Transverse colon (tissue), 4 donors: ENCODE data around the gene CCDC70. TPM values are rescaled to one million over a fixed set of nuclear protein-coding genes. Genes with fewer than 3 reads are reported as not detected.
"Not testable (repeated sequence)": the region's sequence is repeated elsewhere in the genome, so short reads cannot be mapped to it uniquely, and the experiment has no call there.

Experiments used
- DNase-seq: peaks from one replicate; pipeline ENCODE4 v3.0.0-alpha.2; 2019
- H3K27ac ChIP-seq, 4 donors: fragments of 200-600 bp; sonication (generic); 2 replicates each; pipeline ENCODE4 v1.5.1; 2016 to 2018; ENCODE audit warnings: inconsistent platforms in 4 of 4
- H3K27me3 ChIP-seq: fragments of 200-600 bp; sonication (generic); 2 replicates; pipeline ENCODE4 v1.5.1; 2017; ENCODE audit warnings: inconsistent platforms
- H3K36me3 ChIP-seq, 4 donors: fragments of 200-600 bp; sonication (generic); 2 replicates each; pipeline ENCODE4 v1.5.1; 2017 to 2019; ENCODE audit warnings: inconsistent platforms in 4 of 4
- H3K4me1 ChIP-seq, 4 donors: fragments of 200-600 bp; sonication (generic); 2 replicates each; pipeline ENCODE4 v1.5.1; 2017 to 2020; ENCODE audit warnings: inconsistent platforms in 4 of 4
- H3K4me3 ChIP-seq, 4 donors: fragments of 200-600 bp; sonication (generic); 1 replicate in 1 of 4; 2 replicates in 3 of 4; pipeline versions ENCODE4 v1.5.1 to v1.6.1; 2017 to 2019; ENCODE audit warnings: inconsistent platforms in 4 of 4
- H3K9me3 ChIP-seq, 2 donors: fragments of 200-600 bp; sonication (generic); 2 replicates each; pipeline ENCODE4 v1.5.1; 2017 to 2019; ENCODE audit warnings: inconsistent platforms in 2 of 2
- EP300 ChIP-seq: sonication (generic); formaldehyde crosslinking; IDR thresholded peaks from one replicate; pipeline ENCODE4 v1.6.1; 2017; ENCODE audit warnings: antibody characterized with exemption, low read depth
- POLR2A ChIP-seq: fragments of 450-650 bp; IDR thresholded peaks from one replicate; pipeline ENCODE4 v1.6.1; 2016; ENCODE audit warnings: antibody characterized with exemption, mild to moderate bottlenecking, moderate library complexity
- POLR2AphosphoS5 ChIP-seq, 3 donors: sonication (generic); formaldehyde crosslinking; IDR thresholded peaks; one replicate each; pipeline ENCODE4 v1.6.1; 2016; ENCODE audit warnings: antibody characterized with exemption in 3 of 3
- WGBS, 2 donors: methylation state at CpG; one replicate each; pipeline ENCODE4 v1.1.5; 2018; ENCODE audit warnings: low coverage in 1 of 2; 5-methylcytosine and 5-hydroxymethylcytosine counted together
- in situ Hi-C, 4 donors: fragments of 200-750 bp; cut with MboI; loops; one replicate each; pipeline versions ENCODE4 v1.15.0 to v1.15.1; 2017; ENCODE audit warnings: low sequenced_read_pairs in 3 of 4, low pct_ligation_motif_present in 1 of 4, low pct_unique_long_range_greater_than_20kb in 1 of 4
- intact Hi-C: fragments of 100-400 bp; cut with DNase I; formaldehyde crosslinking; loops from one replicate; pipeline ENCODE4 v1.15.1; 2023; ENCODE audit warnings: low total_unique reads
- total RNA-seq, 4 donors: library from RNA; depleted of rRNA; stranded (reverse); fragments of >200 nt; gene quantifications; one replicate each; pipeline ENCODE4 v1.1.0, GENCODE V29; 2016
- TF ChIP-seq, protein P1 (sequence below), 5 experiments: fragments of 200-600 bp in 3 of 5; fragments of 450-650 bp in 2 of 5; sonication (generic) in 3 of 5; IDR thresholded peaks; 1 replicate in 2 of 5; 2 replicates in 3 of 5; pipeline ENCODE4 v1.5.1; 2016 to 2017; ENCODE audit warnings: antibody characterized with exemption in 5 of 5, inconsistent platforms in 3 of 5, mild to moderate bottlenecking in 2 of 5, moderate library complexity in 1 of 5

CCDC70 gene
- total RNA-seq, 4 donors from 2014 or later = not detected

DNA sequence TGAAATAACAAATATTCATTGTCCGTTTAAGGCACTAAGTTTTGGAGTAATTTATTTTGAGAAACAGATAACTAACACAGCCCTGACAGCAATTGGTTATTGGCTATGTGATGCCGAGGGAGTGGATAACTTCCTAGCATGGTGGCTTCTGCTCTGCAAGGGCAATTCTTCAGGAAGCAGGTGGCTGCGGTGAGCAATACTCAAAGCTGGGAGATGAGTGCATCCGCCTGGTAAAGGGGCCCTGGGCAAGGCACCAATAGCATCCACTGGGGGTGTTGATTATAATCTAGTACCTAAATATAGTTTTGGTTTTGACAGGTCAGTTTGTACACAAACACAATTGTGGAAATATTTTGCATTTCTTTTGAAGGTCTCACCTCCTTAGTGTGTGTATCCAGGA, 41.0 kb downstream of the CCDC70 start:
- Histone ChIP-seq H3K27ac (no peak overlapping the region), H3K4me1 (no peaks in the 10 kb centered on the region), H3K27me3 (no peaks in the 10 kb centered on the region), H3K36me3 (no peaks in the 10 kb centered on the region), H3K4me3 (no peak overlapping the region), H3K9me3 (no peaks in the 10 kb centered on the region)
- WGBS, 2 donors = 65 to 83% methylated on average over 2 to 4 of the region's 4 CpGs
- intact Hi-C loops = no loop called here
- no peak for TF ChIP-seq POLR2A
- TF ChIP-seq POLR2AphosphoS5 (IDR thresholded peaks at IDR 0.05) = no peak
- TF ChIP-seq, protein P1, sequence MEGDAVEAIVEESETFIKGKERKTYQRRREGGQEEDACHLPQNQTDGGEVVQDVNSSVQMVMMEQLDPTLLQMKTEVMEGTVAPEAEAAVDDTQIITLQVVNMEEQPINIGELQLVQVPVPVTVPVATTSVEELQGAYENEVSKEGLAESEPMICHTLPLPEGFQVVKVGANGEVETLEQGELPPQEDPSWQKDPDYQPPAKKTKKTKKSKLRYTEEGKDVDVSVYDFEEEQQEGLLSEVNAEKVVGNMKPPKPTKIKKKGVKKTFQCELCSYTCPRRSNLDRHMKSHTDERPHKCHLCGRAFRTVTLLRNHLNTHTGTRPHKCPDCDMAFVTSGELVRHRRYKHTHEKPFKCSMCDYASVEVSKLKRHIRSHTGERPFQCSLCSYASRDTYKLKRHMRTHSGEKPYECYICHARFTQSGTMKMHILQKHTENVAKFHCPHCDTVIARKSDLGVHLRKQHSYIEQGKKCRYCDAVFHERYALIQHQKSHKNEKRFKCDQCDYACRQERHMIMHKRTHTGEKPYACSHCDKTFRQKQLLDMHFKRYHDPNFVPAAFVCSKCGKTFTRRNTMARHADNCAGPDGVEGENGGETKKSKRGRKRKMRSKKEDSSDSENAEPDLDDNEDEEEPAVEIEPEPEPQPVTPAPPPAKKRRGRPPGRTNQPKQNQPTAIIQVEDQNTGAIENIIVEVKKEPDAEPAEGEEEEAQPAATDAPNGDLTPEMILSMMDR (IDR thresholded peaks at IDR 0.05) = no peak
- no peak for TF ChIP-seq EP300
- in situ Hi-C loops = no loop called here
- no peak for DNase-seq

DNA sequence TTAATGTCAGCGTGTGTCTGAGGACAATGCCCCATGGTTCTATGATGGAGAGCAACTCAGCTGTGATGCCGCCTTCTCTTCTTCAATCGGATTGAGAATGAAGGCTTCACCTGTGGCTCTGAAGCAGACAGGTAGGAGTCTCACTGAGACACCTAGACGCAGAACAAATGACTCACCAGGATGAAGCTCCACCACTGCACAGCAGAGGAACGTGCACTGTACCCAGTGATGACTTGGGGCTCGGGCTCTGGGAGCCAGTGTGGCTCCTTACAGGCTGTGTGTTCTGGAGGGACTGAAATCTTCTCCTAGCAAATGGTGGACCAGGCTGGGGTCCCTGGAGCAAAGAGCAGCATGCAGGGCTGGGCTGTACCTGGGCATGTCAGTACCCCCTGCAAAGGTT, 44.0 kb downstream of the CCDC70 start:
- no peaks in the 10 kb centered on the region for H3K36me3 ChIP-seq
- H3K27ac ChIP-seq = no peak overlapping the region
- no peaks in the 10 kb centered on the region for H3K4me1 ChIP-seq
- TF ChIP-seq EP300 = no peak
- TF ChIP-seq, protein P1 (IDR thresholded peaks at IDR 0.05) = no peak
- in situ Hi-C loops (no loop called here), intact Hi-C loops (no loop called here)
- H3K9me3 ChIP-seq = no peaks in the 10 kb centered on the region
- no peak for DNase-seq
- no peaks in the 10 kb centered on the region for H3K27me3 ChIP-seq
- WGBS, 2 donors = 72 to 96% methylated on average over 3 to 6 of the region's 6 CpGs
- no peak overlapping the region for H3K4me3 ChIP-seq

DNA sequence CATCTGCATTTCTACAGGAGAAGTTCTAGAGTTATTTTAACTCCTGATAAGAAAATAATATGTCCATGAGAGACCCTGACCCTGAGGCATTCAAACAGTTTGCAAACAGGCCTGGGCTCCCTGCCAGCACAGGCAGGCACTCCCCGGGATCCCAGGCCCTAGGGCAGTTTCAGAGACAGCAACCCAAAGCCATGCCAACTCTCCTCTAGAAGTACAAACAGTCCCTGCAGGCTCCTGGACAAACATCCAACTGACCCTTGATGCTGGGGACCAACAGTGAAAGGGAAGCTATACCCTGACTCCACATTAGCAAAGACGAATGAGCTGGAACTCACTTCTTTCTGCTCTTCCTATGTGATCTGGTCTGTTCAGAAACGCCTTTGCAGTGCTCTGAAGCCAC, 44.8 kb downstream of the CCDC70 start:
- Histone ChIP-seq H3K4me1 (no peaks in the 10 kb centered on the region), H3K9me3 (no peaks in the 10 kb centered on the region), H3K4me3 (no peak overlapping the region), H3K27ac (no peak overlapping the region), H3K27me3 (no peaks in the 10 kb centered on the region), H3K36me3 (no peaks in the 10 kb centered on the region)
- TF ChIP-seq EP300 (no peak), POLR2AphosphoS5 (IDR thresholded peaks at IDR 0.05) (no peak), POLR2A (no peak)
- TF ChIP-seq, protein P1 (IDR thresholded peaks at IDR 0.05) = no peak
- in situ Hi-C loops = no loop called here
- intact Hi-C loops = no loop called here
- WGBS, 2 donors = 44 to 63% methylated on average over 1 to 3 of the region's 3 CpGs
- peak; percentile 16 for DNase-seq

DNA sequence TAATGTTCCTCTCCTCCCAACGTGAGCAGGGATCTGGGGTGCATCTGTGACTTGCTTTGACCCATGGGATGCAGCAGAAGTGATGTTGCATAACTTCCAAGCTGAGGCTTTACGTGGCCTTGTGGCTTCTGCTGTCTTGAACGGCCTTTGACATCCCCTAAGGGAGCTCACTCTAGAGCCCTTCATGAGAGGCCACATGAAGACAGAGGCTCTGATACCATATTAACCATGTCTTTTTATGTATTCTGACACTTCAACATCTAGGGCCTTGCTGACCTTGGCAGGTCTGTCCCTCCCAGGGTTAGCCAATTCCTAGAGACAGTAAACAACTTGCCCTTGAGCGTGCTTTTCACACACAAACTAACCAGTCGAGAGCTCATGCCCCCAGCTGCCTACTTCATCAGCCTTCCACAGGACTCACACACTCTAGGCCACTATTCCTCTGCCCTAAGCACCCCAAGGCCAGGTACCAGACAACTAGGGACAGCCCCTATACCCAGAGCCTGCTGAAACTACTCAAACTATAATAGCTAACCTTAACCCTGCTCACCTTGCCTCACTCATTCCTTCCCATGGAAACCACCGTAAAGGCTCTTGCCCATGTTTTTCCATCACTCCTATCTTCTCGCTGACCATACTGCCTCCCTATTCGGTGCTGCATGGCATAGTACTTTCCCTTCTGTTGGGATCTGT, 45.4 kb downstream of the CCDC70 start:
- TF ChIP-seq, protein P1 (IDR thresholded peaks at IDR 0.05) = no peak
- TF ChIP-seq POLR2A (no peak), POLR2AphosphoS5 (IDR thresholded peaks at IDR 0.05) (no peak), EP300 (no peak)

DNA sequence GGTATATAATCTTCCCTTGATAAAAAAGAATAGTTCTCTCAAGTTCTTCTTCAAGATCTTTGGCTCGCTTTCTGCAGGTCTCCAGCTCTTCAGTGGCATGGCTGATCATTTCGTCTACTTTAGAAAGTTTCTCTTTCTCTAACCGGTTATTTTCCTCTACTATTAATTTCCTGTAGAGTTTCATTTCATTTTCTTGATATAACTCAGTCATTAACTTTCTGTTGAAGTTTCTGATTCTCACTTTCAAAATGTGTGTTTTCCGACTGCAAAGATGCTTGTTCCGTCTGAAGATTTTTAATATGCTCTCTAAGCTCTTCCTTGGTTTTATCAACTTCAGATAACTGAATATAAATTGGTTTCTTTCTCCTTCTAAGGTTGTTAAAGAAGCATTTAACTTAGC, 47.5 kb downstream of the CCDC70 start:
- intact Hi-C loops, in situ Hi-C loops, H3K27ac ChIP-seq, H3K4me3 ChIP-seq, H3K27me3 ChIP-seq, H3K9me3 ChIP-seq, H3K4me1 ChIP-seq, H3K36me3 ChIP-seq, DNase-seq: not testable (repeated sequence)
- WGBS, 2 donors = 75 to 91% methylated on average over 5 of the region's 5 CpGs

More for the DNA sequence above, 45.4 kb downstream of the CCDC70 start:
- Histone ChIP-seq H3K9me3 (no peaks in the 10 kb centered on the region), H3K4me1 (no peaks in the 10 kb centered on the region), H3K36me3 (no peaks in the 10 kb centered on the region), H3K27me3 (no peaks in the 10 kb centered on the region), H3K4me3 (no peak overlapping the region), H3K27ac (no peak overlapping the region)
- WGBS, 2 donors = 84 to 97% methylated on average over 5 to 8 of the region's 8 CpGs
- in situ Hi-C loops (no loop called here), intact Hi-C loops (no loop called here)
- no peak for DNase-seq
